Gastrocnemius medialis (tissue), 4 donors: ENCODE data around the gene INPP5D. TPM values are rescaled to one million over a fixed set of nuclear protein-coding genes. Genes with fewer than 3 reads are reported as not detected.

Source experiments
- ATAC-seq, 2 donors: fragments of 150-250 bp; one replicate each; pipeline ENCODE4 v1.9.1; 2016
- DNase-seq, 2 donors: peaks; one replicate each; pipeline ENCODE4 v3.0.0-alpha.2; 2019
- H3K27ac ChIP-seq, 4 donors: fragments of 200-600 bp; sonication (generic); 1 replicate in 1 of 4; 2 replicates in 3 of 4; pipeline ENCODE4 v1.5.1; 2016 to 2018; ENCODE audit warnings: mild to moderate bottlenecking in 2 of 4, moderate library complexity in 1 of 4
- H3K27me3 ChIP-seq, 3 donors: fragments of 200-600 bp; sonication (generic) in 2 of 3; 1 replicate in 1 of 3; 2 replicates in 2 of 3; pipeline versions ENCODE4 v1.5.1 to v1.6.0; 2016 to 2019; ENCODE audit warnings: mild to moderate bottlenecking in 1 of 3, moderate library complexity in 1 of 3
- H3K36me3 ChIP-seq, 2 donors: fragments of 200-600 bp; sonication (generic) in 1 of 2; one replicate each; pipeline ENCODE4 v1.5.1; 2017 to 2018
- H3K4me1 ChIP-seq, 2 donors: fragments of 200-600 bp; sonication (generic) in 1 of 2; one replicate each; pipeline ENCODE4 v1.5.1; 2016 to 2017; ENCODE audit warnings: mild to moderate bottlenecking in 2 of 2
- H3K4me3 ChIP-seq, 4 donors: fragments of 200-600 bp; sonication (generic) in 3 of 4; 1 replicate in 1 of 4; 2 replicates in 3 of 4; pipeline ENCODE4 v1.5.1; 2016 to 2019; ENCODE audit warnings: mild to moderate bottlenecking in 2 of 4
- H3K9me3 ChIP-seq, 3 donors: fragments of 200-600 bp; sonication (generic) in 2 of 3; 1 replicate in 1 of 3; 2 replicates in 2 of 3; pipeline ENCODE4 v1.5.1; 2016 to 2019
- POLR2A ChIP-seq, 2 donors: fragments of 450-650 bp; IDR thresholded peaks; one replicate each; pipeline ENCODE4 v1.6.1; 2017; ENCODE audit warnings: antibody characterized with exemption in 2 of 2, mild to moderate bottlenecking in 2 of 2, moderate library complexity in 2 of 2
- in situ Hi-C, 4 donors: fragments of 200-750 bp; cut with MboI; loops; one replicate each; pipeline versions ENCODE4 v1.15.0 to v1.8.0; 2017; ENCODE audit warnings: low sequenced_read_pairs in 4 of 4
- intact Hi-C: fragments of 100-400 bp; cut with DNase I; formaldehyde crosslinking; loops from one replicate; pipeline ENCODE4 v1.15.1; 2023; ENCODE audit warnings: low total_unique reads
- total RNA-seq, 4 donors: library from RNA; depleted of rRNA; stranded (reverse); fragments of >200 nt; gene quantifications; one replicate each; pipeline versions ENCODE4 v1.1.0 to v1.2.3, GENCODE V29; 2016
- TF ChIP-seq, protein P1 (sequence below), 5 experiments: fragments of 450-650 bp in 3 of 5; fragments of 200-600 bp in 2 of 5; sonication (generic) in 2 of 5; IDR thresholded peaks in 4 of 5; conservative IDR thresholded peaks in 1 of 5; 1 replicate in 4 of 5; 2 replicates in 1 of 5; pipeline ENCODE4 v1.5.1; 2016 to 2019; ENCODE audit warnings: antibody characterized with exemption in 5 of 5, mild to moderate bottlenecking in 3 of 5, moderate library complexity in 3 of 5

The INPP5D gene
- total RNA-seq, 4 donors from 2014 or later: 1.7 to 18.7 (median 4.9) TPM

DNA sequence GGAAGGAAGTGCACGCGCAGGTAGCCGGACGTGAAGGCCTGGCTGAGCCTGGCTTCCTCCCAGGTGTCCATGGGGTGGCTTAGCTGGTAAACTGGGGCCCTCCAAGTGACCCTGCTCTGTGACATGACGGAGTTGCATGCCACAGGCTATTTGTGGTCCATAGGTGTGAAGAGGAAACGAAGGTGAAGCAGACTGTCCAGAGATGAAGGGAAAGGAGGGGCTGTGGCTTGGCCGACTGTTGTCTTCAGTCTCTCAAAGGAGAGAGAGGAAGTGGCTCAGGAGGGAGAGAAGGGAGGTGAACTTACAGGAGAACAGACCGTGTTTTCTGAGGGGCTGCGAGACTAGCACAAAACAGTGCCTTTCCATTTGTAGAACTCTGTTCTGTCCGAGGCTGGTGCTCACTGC, 19.3 kb downstream of the INPP5D start:
- TF ChIP-seq, protein P1, sequence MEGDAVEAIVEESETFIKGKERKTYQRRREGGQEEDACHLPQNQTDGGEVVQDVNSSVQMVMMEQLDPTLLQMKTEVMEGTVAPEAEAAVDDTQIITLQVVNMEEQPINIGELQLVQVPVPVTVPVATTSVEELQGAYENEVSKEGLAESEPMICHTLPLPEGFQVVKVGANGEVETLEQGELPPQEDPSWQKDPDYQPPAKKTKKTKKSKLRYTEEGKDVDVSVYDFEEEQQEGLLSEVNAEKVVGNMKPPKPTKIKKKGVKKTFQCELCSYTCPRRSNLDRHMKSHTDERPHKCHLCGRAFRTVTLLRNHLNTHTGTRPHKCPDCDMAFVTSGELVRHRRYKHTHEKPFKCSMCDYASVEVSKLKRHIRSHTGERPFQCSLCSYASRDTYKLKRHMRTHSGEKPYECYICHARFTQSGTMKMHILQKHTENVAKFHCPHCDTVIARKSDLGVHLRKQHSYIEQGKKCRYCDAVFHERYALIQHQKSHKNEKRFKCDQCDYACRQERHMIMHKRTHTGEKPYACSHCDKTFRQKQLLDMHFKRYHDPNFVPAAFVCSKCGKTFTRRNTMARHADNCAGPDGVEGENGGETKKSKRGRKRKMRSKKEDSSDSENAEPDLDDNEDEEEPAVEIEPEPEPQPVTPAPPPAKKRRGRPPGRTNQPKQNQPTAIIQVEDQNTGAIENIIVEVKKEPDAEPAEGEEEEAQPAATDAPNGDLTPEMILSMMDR (IDR thresholded peaks at IDR 0.05 in 4 of 5, conservative IDR thresholded peaks at IDR 0.05 in 1 of 5): no peak
- no peak for TF ChIP-seq POLR2A (IDR thresholded peaks at IDR 0.05)
- no peak for ATAC-seq
- in situ Hi-C loops (no loop called here), intact Hi-C loops (no loop called here)
- Histone ChIP-seq H3K4me1 (peaks cover 9 to 25% of the 10 kb centered on the region in 2 donors), H3K9me3 (no peaks in the 10 kb centered on the region), H3K36me3 (no peaks in the 10 kb centered on the region), H3K27ac (peak overlapping the region in 2 of 4 donors; percentile 43 to 46), H3K27me3 (no peaks in the 10 kb centered on the region), H3K4me3 (no peak overlapping the region)
- no peak for DNase-seq

DNA sequence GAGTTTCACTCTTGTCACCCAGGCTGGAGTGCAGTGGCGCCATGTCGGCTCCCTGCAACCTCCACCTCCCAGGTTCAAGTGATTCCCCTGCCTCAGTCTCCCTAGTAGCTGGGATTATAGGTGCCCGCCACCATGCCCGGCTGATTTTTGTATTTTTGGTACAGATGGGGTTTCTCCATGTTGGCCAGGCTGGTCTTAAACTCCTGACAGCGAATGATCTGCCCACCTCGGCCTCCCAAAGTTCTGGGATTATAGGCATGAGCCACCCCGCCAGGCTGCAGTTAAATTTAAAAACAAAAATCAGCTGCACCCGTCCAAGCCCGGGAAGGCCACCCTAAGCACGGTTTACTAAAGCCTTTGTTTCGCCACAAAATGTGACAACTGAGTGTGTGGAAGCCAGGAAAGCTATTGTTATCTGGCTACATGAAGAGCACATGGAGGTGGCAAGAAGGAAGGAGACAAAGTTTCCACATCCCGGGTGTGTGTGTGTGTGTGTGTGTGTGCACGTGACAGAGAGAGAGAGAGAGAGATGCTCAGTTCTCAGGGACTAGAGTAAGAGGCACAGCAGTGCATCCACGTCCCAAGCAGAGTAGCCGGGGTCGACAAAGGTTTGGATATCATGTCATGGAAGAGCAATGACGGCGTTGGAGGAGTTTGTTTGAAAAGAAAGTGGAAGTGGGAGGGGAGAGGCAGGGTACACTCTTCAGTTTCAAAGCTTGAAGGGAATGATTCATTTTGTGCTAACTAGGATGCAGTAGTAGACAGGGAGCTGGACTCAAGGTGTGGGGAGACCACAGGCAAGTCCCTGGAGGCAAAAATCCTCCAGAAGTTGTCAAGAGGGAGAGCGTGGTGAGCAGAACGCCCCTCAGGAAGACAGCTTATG, 20.1 kb downstream of the INPP5D start:
- DNase-seq (no peak), ATAC-seq (no peak)
- intact Hi-C loops (no loop called here), in situ Hi-C loops (no loop called here)
- Histone ChIP-seq H3K4me3 (no peak overlapping the region), H3K36me3 (no peaks in the 10 kb centered on the region), H3K27me3 (no peaks in the 10 kb centered on the region), H3K9me3 (no peaks in the 10 kb centered on the region), H3K27ac (peak overlapping the region in 1 of 4 donors; percentile 74), H3K4me1 (peaks cover 9 to 28% of the 10 kb centered on the region in 2 donors)
- TF ChIP-seq, protein P1 (IDR thresholded peaks at IDR 0.05 in 4 of 5, conservative IDR thresholded peaks at IDR 0.05 in 1 of 5): no peak
- no peak for TF ChIP-seq POLR2A (IDR thresholded peaks at IDR 0.05)

DNA sequence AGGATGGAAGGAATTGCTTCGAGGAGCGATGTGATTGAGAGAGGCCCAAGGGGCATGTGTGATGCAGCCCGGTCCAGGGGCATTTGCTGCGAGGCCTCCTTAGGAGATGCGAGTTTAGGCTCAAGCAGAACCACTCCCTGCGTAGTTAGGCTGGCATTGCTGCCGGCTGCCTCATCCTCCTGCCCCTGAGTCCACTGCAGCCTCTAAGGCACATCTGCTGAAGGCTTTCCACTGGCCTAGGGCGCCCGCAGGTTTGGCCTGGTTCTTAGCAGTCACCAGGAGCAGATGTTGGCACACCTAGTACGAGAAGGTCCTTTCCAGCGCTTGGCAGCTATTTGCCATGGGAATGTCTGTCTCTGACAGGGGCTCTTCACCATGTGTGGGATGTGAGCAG, 20.7 kb downstream of the INPP5D start:
- H3K4me1 ChIP-seq: peaks cover 9 to 33% of the 10 kb centered on the region in 2 donors
- no peak for DNase-seq
- H3K27me3 ChIP-seq: no peaks in the 10 kb centered on the region
- ATAC-seq: no peak
- intact Hi-C loops (no loop called here), in situ Hi-C loops (no loop called here)
- no peak overlapping the region for H3K4me3 ChIP-seq
- H3K9me3 ChIP-seq: no peaks in the 10 kb centered on the region
- no peak for TF ChIP-seq POLR2A (IDR thresholded peaks at IDR 0.05)
- TF ChIP-seq, protein P1 (IDR thresholded peaks at IDR 0.05 in 4 of 5, conservative IDR thresholded peaks at IDR 0.05 in 1 of 5): no peak
- H3K36me3 ChIP-seq: no peaks in the 10 kb centered on the region
- H3K27ac ChIP-seq: peak overlapping the region in 1 of 4 donors; percentile 74

DNA sequence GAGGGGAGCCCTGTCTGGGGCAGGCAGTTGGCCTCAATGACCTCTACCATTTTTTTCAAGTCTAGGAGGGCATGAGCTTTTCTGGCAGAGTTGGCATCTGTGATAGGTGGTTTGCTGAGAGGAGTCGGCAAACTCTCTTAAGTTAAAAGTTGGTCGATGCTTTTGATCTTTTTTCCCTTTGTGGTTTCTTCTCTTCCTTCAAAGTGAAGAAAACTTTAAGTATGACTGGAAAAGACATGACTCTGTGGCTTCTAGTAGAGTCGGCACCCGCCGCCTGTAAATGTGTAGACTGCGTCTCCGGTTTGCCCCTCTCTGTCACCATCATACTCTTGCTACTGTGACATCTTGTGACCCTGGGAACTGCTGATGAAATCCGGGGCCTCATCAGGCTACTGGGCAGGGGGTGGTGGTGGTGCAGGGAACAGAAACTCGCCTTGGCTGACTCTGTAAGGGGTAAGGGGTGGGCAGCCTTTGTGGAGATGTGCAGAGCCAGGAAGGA, 21.1 kb downstream of the INPP5D start:
- no peaks in the 10 kb centered on the region for H3K9me3 ChIP-seq
- no peaks in the 10 kb centered on the region for H3K36me3 ChIP-seq
- intact Hi-C loops: no loop called here
- TF ChIP-seq, protein P1 (IDR thresholded peaks at IDR 0.05 in 4 of 5, conservative IDR thresholded peaks at IDR 0.05 in 1 of 5): no peak
- no peak for TF ChIP-seq POLR2A (IDR thresholded peaks at IDR 0.05)
- H3K27me3 ChIP-seq: no peaks in the 10 kb centered on the region
- H3K27ac ChIP-seq: peak overlapping the region in 1 of 4 donors; percentile 74
- ATAC-seq: no peak
- H3K4me1 ChIP-seq: peaks cover 9 to 34% of the 10 kb centered on the region in 2 donors
- in situ Hi-C loops: no loop called here
- H3K4me3 ChIP-seq: no peak overlapping the region
- DNase-seq: no peak
